ENCODE data around the gene KL.

DNA sequence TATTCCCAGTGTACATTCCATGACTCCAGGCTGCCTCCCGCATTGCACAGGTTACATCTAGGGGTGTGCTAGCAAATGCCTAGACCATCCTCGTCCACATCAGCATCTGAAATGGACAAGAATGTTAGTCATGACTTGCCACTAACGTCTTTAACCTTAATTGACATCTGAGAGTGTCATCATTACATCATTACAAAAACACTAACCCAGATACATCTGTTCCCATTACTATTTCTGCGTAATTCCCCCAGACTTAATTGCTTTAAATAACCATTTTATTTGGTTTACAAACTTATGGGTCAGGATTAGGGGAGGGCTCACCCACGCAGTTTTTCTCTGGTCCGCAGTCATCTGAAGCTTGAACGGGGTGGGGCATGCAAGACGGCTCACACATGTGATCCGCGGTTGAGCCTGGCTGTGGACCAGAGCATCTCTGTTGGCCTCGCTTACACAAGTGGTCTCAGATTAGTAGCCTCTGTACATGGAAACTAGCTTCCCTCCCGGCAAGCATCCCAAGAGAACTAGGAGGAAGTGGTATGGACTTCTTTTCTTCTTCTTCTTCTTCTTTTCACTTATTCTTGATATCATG lies 15.9 kb downstream of the KL start:
- TF ChIP-seq, protein P1, sequence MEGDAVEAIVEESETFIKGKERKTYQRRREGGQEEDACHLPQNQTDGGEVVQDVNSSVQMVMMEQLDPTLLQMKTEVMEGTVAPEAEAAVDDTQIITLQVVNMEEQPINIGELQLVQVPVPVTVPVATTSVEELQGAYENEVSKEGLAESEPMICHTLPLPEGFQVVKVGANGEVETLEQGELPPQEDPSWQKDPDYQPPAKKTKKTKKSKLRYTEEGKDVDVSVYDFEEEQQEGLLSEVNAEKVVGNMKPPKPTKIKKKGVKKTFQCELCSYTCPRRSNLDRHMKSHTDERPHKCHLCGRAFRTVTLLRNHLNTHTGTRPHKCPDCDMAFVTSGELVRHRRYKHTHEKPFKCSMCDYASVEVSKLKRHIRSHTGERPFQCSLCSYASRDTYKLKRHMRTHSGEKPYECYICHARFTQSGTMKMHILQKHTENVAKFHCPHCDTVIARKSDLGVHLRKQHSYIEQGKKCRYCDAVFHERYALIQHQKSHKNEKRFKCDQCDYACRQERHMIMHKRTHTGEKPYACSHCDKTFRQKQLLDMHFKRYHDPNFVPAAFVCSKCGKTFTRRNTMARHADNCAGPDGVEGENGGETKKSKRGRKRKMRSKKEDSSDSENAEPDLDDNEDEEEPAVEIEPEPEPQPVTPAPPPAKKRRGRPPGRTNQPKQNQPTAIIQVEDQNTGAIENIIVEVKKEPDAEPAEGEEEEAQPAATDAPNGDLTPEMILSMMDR (IDR thresholded peaks at IDR 0.05; ENCODE audit: borderline replicate concordance, extremely low read depth, low read length, poor library complexity, severe bottlenecking) = no peak
- TF ChIP-seq EZH2 (IDR thresholded peaks at IDR 0.05; ENCODE audit: borderline replicate concordance, low read depth, low read length, severe bottlenecking) = no peak
